Vagina (tissue), 2 donors: ENCODE results near the gene SUSD1.

ENCODE experiments used
- CTCF ChIP-seq, 3 experiments: fragments of 450-650 bp in 2 of 3; fragments of 200-600 bp in 1 of 3; sonication (generic) in 1 of 3; IDR thresholded peaks; one replicate each; pipeline ENCODE4 v1.5.1; 2017 to 2019; ENCODE audit warnings: antibody characterized with exemption in 3 of 3, mild to moderate bottlenecking in 2 of 3, moderate library complexity in 2 of 3
- POLR2A ChIP-seq, 2 donors: fragments of 450-650 bp; IDR thresholded peaks; one replicate each; pipeline ENCODE4 v1.6.1; 2017; ENCODE audit warnings: antibody characterized with exemption in 2 of 2, mild to moderate bottlenecking in 2 of 2, moderate library complexity in 2 of 2
- POLR2AphosphoS5 ChIP-seq, 2 donors: sonication (generic); formaldehyde crosslinking; IDR thresholded peaks; one replicate each; pipeline ENCODE4 v1.9.0; 2017; ENCODE audit warnings: antibody characterized with exemption in 2 of 2, mild to moderate bottlenecking in 2 of 2, low read depth in 1 of 2; ENCODE audit not compliant: insufficient read depth in 1 of 2

GRCh38 chr9:112012026-112012902 is 162.8 kb downstream of the SUSD1 start:
- TF ChIP-seq CTCF (IDR thresholded peaks at IDR 0.05) (no peak), POLR2A (IDR thresholded peaks at IDR 0.05) (no peak), POLR2AphosphoS5 (IDR thresholded peaks at IDR 0.05; ENCODE audit: insufficient read depth in 1 of 2, low read depth in 1 of 2) (peak in 1 of 2 donors; percentile 17)
